Osteocyte (in vitro differentiated cells): ENCODE measurements around the gene CPA1. TPM values are rescaled to one million over a fixed set of nuclear protein-coding genes. Genes with fewer than 3 reads are reported as not detected.

Source experiments
- DNase-seq: peaks from one replicate; pipeline ENCODE4 v3.0.0; 2021; ENCODE audit warnings: mixed read lengths; ENCODE audit not compliant: unreplicated experiment; ENCODE audit errors: extremely low spot score
- H3K27ac Mint-ChIP-seq: one replicate; pipeline ENCODE4 v1.8.0; 2021; ENCODE audit warnings: mild to moderate bottlenecking, mixed read lengths; ENCODE audit not compliant: unreplicated experiment
- H3K27me3 Mint-ChIP-seq: one replicate; pipeline ENCODE4 v1.8.0; 2021; ENCODE audit warnings: mixed read lengths; ENCODE audit not compliant: unreplicated experiment
- H3K36me3 Mint-ChIP-seq: one replicate; pipeline ENCODE4 v1.8.0; 2021; ENCODE audit warnings: mixed read lengths; ENCODE audit not compliant: unreplicated experiment
- H3K4me1 Mint-ChIP-seq: one replicate; pipeline ENCODE4 v1.8.0; 2021; ENCODE audit warnings: mixed read lengths; ENCODE audit not compliant: unreplicated experiment
- H3K4me3 Mint-ChIP-seq: one replicate; pipeline ENCODE4 v1.8.0; 2021; ENCODE audit warnings: mild to moderate bottlenecking, moderate library complexity, mixed read lengths; ENCODE audit not compliant: unreplicated experiment
- H3K9me3 Mint-ChIP-seq: one replicate; pipeline ENCODE4 v1.8.0; 2021; ENCODE audit warnings: mixed read lengths; ENCODE audit not compliant: unreplicated experiment
- CTCF ChIP-seq: fragments of 200-600 bp; sonication (generic); IDR thresholded peaks from 2 replicates; pipeline ENCODE4 v1.5.0; 2021; ENCODE audit warnings: antibody characterized with exemption, mild to moderate bottlenecking, moderate library complexity
- total RNA-seq: library from RNA; stranded (reverse); gene quantifications from 2 replicates; pipeline ENCODE4 v1.2.1, GENCODE V29; 2021

The CPA1 gene
- total RNA-seq, 1 donor from 2014 or later: not detected

DNA sequence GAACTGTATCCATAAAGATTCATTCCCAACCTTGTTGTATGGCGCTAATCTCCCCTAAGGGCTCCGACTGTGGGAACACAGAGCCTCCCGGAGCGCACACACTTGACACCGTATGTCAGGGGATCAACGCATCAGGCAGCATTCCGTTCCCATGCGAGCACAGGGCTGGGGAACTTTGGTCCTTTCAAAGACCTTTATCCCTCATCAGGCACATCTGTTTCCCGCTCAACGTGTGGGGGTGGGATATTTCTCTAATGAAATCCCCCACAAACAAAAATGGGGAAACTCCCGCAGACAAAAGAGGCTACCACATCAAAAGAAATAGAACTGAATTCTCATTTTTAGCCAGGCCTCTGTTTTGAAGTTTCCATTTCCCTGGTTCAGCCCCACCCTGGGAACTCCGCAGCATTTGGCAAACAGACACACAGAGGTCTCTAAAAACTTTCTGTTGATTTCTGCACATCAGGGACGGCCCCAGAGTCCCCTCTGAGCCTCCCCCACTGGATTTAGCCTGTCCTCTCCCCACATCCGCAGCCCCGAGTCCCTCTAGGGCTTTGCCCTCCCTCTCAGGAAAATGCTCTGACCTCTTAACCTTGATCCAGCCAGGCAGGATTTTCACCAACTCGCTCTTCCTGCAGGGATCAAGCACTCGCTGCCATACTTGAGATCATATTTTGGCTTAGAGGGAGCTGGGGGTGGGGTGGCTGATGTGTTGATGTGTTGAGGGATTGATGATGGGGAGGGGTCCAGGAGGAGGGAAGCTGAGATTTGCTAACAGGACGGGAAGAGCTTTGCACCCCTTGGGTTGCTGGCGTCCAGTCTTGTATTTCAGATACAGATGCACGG is 29.1 kb upstream of the CPA1 start:
- Mint-ChIP-seq H3K4me1 (peaks cover 61% of the 10 kb centered on the region), H3K9me3 (no peaks in the 10 kb centered on the region), H3K4me3 (peak overlapping the region; percentile 10), H3K27me3 (no peaks in the 10 kb centered on the region), H3K36me3 (no peaks in the 10 kb centered on the region), H3K27ac (peak overlapping the region; percentile 90)
- DNase-seq: no peak
- no peak for TF ChIP-seq CTCF

DNA sequence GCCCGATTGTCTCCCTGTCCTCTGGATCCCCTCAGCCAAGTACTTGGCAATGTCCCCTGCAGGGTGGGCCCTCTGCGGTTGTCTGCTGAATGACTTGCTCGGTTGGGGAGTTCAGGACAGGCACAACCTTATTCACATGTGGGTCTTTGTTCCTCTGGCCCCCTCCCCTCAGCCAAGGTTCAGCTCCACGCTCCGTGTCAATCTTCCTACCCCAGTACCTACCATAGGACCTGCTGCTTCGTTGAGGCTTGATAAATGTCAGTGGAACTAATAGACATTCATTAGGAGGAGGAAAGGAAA is 28.6 kb upstream of the CPA1 start:
- no peak overlapping the region for H3K4me3 Mint-ChIP-seq
- H3K4me1 Mint-ChIP-seq: peaks cover 64% of the 10 kb centered on the region
- no peaks in the 10 kb centered on the region for H3K27me3 Mint-ChIP-seq
- no peaks in the 10 kb centered on the region for H3K36me3 Mint-ChIP-seq
- no peak for TF ChIP-seq CTCF
- H3K27ac Mint-ChIP-seq: peak overlapping the region; percentile 90
- no peaks in the 10 kb centered on the region for H3K9me3 Mint-ChIP-seq
- DNase-seq: no peak

DNA sequence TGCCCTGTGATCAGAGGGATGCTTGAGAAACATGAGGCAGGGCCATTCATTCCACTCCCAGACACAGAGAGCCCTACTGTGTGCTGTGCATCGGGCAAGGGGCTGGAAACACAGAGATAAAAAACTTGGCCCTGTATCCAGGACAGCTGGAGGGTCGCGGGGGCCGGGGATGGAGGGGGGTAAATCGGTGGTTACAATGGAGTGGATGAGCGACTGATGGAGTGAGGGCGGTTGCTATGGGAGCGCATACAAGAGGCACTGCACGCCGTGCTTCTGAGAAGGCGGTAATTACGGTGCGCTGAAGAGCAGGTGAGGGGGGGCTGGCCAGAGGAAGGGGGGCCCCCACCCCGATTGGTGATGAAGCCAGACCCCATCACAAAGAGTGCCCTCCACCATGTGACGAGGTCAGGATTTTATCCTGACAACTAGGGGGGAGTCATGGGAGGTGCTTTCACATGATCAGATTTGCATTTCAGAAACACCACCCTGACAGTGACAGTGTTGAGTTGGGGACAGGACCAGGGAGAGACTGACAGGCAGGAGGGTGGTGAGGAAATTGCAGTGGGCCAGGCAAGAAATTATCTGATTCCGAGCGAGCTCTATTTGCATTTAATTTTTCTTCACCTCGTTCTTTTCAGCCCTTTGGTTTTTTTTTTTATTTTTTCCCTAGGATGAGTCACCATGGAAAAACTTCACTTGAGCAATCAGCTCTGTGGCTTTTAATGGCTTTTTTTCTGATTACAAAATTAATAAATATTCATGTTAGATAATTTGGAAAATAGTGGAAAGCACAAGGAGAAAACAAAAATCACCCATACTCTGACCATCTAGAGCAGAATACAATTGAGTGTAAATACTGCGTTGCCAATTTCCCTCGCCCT is 27.9 kb upstream of the CPA1 start:
- TF ChIP-seq CTCF: no peak
- Mint-ChIP-seq H3K27me3 (no peaks in the 10 kb centered on the region), H3K9me3 (no peaks in the 10 kb centered on the region), H3K27ac (peak overlapping the region; percentile 90), H3K4me1 (peaks cover 71% of the 10 kb centered on the region), H3K4me3 (no peak overlapping the region), H3K36me3 (no peaks in the 10 kb centered on the region)
- DNase-seq: no peak

- no peak for DNase-seq
- H3K4me3 Mint-ChIP-seq: no peak overlapping the region
- H3K4me1 Mint-ChIP-seq: peaks cover 74% of the 10 kb centered on the region
These were observed 27.1 kb upstream of the CPA1 start for GRCh38 chr7:130353196-130353595.

More at GRCh38 chr7:130353196-130353595, 27.1 kb upstream of the CPA1 start:
- no peaks in the 10 kb centered on the region for H3K27me3 Mint-ChIP-seq
- H3K27ac Mint-ChIP-seq: peak overlapping the region; percentile 90
- no peak for TF ChIP-seq CTCF
- no peaks in the 10 kb centered on the region for H3K9me3 Mint-ChIP-seq
- no peaks in the 10 kb centered on the region for H3K36me3 Mint-ChIP-seq
